ENCODE measurements around the gene DNMBP.
"Not testable (repeated sequence)": the region's sequence is repeated elsewhere in the genome, so short reads cannot be mapped to it uniquely, and the experiment has no call there.

DNMBP gene

DNA sequence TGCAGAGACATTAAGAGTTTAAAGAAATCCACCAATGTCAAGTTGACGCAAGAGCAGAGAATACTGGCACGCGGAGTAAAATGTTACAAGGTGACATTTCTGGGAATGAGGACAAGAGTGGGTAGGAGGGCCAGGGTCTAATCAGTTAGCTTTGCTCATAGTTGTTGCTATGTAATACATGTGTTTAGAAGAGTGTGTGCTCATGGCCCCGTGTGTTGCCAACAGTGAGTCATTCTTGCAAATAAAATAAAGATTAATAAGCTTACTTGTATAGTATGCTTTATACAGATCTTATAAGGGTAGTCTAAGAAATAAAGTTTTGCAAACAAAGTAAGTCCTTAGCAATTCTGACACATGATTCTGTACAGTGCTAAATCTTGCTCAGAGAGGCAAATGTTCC, 64.5 kb downstream of the DNMBP start:
- DNase-seq = no peak

DNA sequence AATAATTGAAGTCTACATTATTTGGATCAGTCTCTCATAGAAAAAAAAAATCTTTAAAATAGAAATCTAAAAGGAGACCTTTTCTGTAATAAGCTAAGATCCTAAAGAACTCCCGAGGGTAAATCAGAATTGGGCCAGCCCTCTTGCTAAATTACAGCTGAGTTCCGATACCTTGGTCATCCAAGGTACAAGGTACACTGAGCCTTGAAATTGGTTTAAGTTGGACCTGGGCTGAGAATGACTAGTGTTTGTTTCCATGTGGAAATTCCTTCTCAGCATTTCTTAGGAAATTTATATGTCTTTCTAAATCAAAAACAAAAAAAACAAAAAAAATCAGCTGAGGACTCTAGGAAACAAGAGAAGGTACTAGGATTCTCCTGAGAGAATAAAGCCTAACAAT, 64.9 kb downstream of the DNMBP start:
- DNase-seq = no peak

DNA sequence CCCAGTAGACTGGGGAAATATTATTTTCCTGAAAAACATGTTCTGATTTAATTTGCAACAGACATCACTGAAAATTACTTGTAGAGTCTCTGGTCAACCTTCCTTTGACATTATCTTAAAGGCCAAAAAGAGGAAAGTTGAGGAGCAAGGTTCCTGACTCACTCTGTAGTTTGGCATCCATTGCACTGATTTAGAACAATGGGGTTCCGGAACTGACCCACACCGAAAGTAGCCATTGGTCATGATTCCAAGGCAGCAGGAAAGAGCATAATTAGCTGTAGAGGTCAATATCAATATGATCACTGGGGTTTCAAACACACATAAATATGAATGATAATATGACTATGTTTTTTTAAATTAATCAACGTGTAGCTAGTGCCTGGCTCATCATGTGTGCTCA, 65.8 kb downstream of the DNMBP start:
- DNase-seq = no peak

DNA sequence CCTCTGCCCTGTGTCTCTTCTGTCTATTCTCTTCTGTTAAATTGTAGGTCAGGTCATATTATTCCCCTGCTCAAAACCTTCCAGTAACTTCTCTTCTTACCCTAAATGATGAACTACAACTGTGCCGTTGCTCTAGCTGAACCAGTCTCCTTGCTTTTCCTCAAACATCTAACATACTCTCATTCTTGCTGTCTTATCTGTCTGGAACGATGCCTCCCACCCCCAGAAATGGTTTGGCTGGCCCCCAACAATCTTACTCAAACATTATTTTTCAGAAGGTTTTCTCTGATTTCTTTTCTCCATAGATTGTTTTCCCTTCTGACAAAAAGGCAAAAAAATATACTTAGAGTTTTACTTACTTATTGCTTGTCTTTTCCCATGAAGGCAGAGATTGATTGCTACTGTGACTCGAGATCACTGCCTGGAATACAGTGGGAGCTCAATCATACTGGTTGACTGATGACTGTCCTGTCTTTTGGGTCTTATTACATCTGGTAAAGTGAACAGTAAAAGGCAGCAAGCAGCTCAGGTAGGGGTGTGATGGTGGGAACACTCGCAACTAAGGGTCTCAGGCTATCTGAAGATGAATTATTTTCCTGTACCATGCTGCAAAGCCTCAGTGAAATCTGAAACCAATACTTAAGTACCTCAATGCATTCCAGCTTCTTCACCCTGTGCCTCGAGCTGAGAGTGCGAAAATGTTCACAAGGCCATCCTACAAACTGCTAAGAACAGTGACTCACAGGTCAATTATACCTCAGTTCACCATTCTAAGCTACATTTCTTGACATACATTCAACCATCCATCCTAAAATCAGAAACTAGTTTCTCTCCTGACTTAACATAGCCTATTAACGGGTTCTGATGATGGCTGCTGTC, 67.6 kb downstream of the DNMBP start:
- DNase-seq = no peak

DNA sequence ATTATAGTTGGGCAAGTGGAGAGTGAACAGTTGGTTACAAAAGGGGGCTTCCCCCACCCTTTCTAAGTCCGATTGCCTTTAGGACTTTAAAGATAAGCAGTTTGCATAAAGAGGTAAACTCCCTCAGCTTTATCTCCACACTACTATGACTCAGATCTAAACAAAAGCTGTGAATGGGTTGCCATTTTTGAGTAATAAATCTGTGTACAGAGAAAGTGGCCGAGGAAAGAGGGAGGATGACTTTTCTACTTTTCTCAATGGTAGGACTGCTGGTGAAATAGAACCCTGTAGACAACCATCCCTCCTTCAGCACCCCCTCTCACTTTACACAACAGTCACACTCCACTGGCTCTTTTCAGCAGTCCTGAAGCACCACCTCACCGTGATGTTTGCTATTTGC, 71.2 kb downstream of the DNMBP start:
- DNase-seq = no peak

DNA sequence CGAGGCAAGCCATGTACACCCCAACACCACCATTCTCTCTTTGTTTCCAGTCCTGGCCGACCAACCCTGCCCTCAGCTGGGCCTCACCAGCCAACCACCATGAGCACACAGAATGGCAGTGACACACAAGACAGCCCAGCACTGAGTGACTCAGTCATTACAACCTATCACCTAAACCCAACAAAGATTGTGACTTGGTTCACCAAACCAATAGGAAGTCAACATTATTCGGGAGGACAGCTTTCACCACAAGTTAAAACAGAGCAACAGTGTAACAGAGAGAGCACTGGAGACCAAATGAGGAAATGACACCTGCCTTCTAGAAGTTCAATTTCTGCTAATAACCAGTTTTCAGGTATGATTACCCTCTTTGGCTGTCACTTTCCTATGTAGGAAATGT, 72.1 kb downstream of the DNMBP start:
- no peak for DNase-seq

DNA sequence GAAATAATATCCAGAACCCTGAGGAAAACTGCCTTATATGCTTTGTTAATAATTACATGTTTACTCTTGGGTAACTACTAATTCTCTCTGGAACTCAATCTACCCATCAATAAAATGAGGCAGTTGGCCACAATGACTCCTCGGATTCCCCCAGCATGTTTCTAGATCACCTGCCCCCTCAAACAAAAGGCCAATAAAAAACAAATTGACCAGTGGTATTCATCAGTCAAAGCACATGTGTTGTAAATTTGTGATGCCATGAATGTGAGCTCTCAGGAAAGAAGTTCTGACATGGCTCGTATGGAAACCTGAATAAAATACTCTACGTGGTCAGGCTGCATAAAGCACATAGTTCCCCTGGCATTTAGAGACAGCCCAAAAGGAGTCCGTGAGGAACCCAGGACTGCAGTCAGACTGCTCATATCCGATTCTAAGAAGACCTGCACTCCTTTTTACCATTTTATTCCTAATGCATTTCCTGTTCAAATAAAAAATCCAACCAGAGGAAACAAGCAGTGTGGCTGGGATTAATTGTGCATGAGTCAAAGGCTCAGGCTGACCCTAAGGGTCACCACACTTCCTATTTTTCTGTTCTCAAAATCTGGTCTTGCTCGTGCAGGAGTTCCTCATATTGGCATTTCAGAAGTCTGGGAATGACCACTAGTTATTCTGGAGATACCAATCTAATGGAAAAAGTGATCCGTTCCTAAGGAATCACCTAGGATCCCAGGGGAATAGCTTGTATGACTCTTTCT, 77.4 kb downstream of the DNMBP start:
- not testable (repeated sequence) for DNase-seq

DNA sequence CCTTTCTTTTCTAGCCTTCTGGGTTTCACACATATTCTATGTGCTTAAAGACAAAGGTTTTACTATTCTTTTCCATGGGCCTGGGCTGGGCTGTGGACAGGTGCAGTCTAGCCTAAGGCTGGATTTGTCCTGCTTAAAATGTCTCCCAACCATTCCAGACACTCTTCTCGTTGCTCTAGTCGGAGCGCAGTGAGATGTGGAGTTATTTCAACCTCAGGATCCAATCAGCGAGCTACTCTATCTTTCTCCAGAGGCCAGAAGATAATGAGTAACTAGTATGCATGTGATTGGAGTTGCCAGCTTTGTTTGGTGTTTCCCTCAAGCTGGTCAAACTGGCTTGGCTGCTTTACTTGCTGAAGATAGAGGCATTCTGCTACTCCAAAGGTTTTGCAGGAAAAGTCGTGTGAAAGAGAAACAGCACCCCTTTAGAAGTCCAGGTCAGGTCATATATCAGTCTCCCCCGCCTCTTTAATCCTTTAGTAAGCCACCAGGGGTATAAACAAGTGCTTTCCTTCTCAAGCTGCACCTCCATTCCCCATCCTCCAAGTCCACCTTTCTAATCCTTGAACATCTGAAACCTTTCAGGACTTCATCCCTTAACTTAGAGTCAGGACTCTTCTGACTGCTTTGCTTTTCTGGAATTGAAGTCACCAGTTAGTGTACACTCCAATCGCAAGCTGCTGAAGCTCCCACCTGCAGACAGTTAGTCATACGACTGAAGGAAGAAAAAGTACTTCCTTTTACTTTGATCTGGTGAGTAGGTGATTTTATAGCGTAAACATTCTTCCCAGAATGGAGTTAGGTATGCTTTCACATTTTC, 78.8 kb downstream of the DNMBP start:
- no peak for DNase-seq

DNA sequence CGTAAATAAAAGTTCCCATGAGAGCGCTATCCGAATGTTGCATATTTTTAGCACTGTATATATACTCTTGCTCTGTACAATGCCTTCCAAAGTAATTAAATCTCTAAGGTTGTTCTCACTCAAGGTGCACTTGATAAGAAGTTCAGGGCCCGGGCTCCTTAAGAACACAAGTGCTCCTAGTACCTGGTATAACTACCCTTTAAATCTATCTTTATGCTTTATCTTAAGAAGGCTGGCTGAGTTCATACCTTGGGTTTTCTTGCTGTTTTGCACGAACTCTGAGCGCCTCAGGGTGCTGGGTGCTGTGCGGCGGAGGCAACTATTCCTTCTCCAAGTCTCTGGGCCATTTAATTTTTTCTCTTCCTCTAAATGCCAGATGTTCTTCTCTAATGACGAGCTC, 80.4 kb downstream of the DNMBP start:
- no peak for DNase-seq

DNA sequence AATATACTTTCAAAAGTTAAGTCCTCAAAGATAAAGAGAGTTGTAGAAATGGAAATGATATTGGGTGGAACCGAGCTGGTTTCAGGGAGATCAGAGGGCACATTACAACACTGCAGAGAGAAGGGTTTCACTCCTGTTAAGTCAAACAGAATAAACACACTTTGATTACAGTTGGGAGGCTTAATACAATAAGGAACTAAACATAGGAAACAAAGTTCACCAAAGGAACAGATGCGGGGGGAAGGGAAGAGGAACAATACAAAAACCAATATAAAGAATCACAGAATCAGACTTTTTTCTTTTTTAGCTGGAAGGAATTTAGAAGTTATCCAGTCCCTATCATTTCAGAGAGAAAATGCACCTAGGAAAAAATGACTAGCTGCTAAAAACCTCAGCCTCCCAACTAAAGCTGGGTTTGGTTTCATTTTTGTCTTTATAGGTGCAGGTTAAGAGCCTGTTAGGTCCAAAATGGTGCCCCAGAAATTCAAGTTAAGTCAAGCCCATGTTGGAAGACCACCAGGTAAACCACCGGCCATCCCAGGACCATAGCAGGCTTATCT, 81.9 kb downstream of the DNMBP start:
- DNase-seq = no peak

DNA sequence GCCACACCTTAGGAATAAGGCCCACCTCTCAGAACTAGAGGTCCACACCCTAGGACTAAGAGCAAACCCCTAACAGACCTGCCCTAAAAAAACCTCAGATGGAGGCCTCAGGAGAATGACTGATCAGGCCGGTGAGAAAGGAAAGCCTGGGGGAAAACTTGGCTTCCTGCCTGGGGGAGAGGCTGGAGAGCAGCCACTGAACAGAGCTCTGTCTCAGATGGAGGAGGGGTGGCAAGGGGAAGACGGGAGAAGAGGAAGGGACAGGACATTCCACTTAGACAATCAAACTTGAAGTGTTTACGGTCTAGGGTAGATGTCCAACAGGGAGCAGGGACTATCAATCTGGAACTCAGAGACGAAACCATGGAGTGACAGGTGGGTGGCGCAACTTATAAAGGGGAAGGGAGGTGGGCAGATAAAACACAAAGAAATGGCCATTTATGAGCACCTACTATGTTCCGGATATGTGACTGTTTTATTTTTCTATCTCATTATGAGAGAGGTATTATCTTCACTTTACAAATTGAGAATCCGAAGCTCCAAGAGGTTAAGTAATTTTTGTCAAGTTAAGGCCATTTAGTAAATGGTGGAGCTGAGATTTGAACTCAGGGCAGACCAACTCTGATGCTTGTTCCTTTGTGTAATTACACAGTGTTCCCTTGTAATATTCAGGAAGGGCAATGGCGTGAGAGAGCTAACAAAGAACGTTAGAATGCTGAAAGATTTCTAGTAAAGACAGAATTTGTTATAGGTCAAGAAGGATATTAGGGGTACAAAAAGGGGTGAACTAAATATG, 82.6 kb downstream of the DNMBP start:
- DNase-seq = no peak

DNA sequence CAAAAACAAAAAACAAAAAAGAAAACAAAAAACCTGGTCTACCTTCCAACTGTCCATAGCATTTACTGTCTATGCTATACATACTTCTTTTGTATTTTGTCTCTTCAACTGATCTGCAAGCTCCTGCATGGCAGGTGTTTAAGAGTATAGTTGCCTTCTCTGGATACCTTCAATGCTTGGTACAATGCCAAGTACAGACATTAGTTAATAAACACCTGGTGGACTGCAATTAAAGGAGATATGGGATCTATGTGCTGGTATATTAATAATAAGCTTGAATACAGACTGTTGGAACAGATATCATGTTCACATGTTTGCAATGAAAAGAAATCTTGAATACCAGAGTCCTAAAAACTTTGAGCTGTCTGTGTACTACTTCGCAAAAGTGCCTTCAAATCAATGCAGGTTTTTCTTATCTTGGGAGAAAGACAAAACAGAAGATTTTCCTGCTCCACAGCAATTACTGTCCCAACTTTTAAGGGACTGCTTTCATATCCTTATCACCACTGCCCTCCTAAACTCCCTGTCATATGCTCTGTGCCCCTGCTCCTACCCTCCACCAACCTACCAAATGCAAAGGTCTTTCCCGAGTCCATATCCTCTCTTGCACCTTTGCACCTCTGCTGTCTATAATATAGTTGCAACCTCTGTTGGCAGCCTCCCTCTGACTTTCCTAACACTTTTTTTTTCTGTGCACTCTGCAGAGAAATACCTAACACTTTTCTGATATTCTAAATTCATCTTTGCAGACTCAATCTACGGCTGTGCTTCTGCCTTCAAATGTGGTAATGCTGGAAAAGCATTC, 85.1 kb downstream of the DNMBP start:
- DNase-seq = no peak

DNA sequence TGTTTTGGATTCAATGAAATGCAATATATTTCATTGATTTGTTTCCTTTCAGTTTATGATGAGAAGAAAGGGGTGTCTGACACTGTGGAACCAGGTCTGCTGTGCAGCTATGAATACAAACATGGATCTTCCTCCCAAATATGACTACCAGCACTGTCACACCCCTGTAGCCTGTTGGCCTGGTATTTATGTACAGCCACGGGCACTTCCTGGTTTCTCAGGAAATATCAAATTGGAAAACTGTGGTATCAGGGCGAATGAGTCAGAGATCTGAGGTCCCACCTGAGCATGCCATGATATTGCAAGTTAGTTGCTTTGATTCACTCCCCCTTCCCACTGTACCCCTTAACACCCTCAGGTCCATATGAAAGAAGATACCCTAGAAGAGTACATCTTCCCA, 87.8 kb downstream of the DNMBP start:
- no peak for DNase-seq

DNA sequence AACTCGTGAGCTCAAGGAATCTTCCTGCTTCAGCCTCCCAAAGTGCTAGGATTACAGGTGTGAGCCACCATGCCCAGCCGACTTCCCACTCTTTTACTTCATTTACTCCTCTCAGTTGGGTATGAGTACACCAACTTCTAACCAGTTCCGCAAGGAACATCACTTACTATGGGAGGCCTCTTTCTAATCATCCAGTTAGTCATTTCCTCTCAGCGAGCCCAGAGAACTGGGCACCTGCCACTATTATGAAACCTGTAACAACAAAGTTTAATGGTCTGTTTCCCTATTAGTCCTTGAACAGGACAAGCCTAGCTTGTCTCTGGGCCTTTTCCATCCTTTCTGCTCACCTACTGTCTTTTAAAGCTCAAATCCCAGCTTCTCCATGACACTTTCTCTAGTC, 88.8 kb downstream of the DNMBP start:
- no peak for DNase-seq

DNA sequence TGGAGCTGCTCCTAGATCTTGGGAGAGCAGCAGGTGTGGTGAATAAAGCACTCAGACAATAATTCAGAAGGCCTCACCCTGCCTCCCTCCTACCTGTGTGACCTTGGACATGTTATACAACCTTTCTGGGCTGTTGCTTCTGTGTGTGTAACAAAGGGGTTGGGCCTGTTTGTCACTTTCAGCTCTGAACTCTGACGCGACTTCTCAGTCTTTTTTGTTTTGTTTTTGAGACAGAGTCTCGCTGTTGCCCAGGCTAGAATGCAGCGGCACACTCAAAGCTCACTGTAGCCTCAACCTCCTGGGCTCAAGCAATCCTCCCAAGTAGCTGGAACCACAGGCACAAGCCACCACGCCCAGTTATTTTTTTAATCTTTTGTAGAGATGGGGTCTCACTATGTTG, 89.3 kb downstream of the DNMBP start:
- DNase-seq = no peak

DNA sequence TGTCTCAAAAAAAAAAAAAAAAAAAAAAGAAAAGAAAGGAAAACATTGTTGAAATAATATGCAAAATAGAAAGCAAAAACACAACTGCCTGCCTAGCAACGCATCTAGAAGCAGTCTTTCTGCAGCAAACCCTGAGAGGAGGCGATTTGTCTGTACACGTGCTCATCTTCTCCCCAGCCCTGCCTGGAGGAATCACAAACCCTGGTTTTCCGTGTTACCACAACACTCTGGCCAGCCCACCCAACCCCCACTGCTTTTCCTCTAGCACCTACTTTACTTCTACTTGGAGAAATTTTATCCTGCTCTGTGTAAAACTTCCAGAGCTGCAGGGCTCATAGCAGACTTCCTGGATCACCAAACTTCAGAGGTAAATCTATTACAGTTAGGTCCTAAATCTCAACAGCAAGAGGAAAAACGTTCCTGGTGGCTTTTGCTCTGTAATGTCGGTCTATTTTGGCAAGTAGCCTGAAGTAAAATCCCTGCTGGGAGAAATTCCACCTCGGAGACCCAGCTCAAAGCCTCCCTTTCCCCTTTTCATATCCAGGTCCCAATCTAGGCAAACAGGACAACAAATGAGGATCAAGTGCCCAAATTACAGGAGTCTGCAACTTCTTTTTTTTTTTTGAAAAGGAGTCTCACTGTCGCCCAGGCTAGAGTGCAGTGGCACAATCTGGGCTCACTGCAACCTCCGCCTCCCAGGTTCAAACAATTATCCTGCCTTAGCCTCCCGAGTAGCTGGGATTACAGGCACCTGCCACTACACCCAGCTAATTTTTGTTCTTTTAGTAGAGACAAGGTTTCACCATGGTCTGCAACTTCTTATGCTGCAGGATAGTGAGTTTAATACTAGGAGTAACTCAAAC, 91.6 kb downstream of the DNMBP start:
- DNase-seq = no peak

DNA sequence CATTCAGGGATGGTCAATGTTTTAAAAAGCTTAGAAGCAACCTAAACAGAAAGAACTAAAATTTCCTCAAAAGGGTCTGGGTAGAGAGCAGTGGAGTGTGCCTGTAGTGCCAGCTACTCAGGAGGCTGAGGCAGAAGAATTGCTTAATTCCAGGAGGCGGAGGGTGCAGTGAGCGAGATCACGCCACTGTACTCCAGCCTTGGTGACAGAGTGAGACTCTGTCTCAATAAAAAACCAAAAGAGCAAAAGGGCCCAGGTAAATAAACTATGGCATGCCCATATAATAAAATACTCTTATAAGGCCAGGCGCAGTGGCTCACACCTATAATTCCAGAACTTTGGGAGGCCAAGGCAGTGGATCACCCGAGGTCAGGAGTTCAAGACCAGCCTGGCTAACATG, 93.0 kb downstream of the DNMBP start:
- no peak for DNase-seq

DNA sequence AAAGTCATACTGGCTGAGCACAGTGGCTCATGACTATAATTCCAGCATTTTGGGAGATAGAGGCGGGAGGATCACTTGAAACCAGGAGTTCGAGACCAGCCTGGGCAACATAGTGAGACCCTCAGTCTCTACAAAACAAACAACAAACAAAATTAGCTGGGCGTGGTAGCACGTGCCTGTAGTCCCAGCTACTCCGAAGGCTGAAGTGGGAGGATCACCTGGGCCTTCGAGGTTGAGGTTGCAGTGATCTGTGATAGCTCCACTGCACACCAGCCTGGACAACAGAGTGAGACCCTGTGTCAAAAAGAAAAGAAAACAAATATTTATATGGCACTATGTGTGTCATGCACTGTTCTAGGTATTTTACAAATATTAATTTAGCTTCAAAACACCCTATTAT, 94.3 kb downstream of the DNMBP start:
- no peak for DNase-seq

DNA sequence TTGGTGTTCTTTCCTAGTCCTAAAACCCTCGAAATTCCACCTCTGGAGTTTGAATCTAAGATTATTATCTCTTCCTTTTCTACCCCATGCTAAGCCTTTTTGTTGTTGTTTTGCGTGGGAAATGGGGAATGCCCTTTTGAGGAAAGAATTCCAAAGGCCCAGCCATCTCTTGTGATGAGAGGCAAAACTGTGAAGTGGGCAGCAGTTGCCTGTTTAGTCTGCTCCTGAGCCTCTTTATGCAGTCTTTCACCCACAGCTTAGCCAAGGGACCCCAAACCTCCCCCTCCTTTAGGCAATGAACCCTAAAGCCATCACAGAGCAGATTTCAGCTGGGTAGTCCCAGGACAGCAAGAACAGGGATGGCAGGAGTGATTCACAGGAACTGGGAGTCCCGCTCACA, 95.5 kb downstream of the DNMBP start:
- no peak for DNase-seq

DNA sequence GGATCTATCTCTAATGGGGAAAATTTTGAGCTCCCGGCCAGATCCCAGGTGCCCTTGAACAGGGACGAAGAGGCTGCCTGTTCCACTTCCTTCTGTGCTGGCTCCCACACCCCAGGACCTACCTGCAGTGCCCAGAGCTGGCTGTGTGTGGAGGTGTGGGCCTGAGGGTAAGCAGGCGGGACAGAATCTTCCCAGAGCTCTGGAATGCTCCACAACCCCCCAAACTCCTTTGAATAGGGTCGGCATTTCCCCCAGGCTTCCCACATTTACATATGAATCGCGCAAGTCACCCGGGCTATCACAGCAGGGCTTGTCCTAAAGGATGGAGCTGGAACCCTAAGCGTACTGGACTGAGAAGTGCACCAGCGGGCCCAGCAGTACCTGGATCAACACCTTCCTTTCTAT, 95.9 kb downstream of the DNMBP start:
- no peak for DNase-seq

DNA sequence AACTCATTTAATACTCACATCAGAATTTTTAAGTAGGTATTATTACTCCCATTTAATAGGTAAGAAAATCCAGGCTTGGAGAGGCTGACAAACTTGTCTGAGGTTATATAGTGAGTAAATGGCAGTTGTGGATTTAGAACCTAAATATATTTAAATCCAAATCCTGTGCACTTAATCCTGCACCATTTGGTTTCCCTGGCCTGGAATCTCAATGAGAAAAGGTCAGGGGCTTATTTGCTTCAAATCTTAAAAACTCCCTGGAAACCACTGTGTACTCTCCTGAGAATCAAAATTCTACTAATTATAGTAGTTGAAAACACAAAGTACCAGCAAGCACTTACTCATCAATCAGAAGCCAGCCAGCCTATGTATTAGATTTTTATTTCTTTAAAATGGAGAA, 97.7 kb downstream of the DNMBP start:
- DNase-seq = no peak

Measured in NCI-H2171 (cell line).